ENCODE measurements around the gene RAB3GAP2. TPM values are rescaled to one million over a fixed set of nuclear protein-coding genes. Genes with fewer than 3 reads are reported as not detected.

The RAB3GAP2 gene
- total and polyA plus RNA-seq, 10 of the 15 experiments (the other 5 are each of a cell fraction or from before 2014, with no cell fraction given): 11.9 to 51.1 (median 24.4) TPM

- no TSS peak for BruUV-seq (replicated peaks)
- Histone ChIP-seq H3K4me2 (ENCODE audit: control insufficient read depth, insufficient read depth) (no peak overlapping the region), H3K79me2 (ENCODE audit: control insufficient read depth, insufficient read depth, low read length) (no peaks in the 10 kb centered on the region), H3K36me3 (ENCODE audit: control insufficient read depth in 2 of 2, insufficient read depth in 2 of 2, low read length in 1 of 2) (peaks cover 3 to 19% of the 10 kb centered on the region in 2 experiments; a peak in 3 of 4 replicates), H2AFZ (ENCODE audit: control insufficient read depth, low read depth, low read length) (no peak overlapping the region), H3K27ac (ENCODE audit: control insufficient read depth, insufficient read depth) (no peak overlapping the region), H3K9me3 (replicated peaks; ENCODE audit: control insufficient read depth, insufficient read depth, low read length) (no peaks in the 10 kb centered on the region), H3K27me3 (replicated peaks in 1 of 2; ENCODE audit: control insufficient read depth in 2 of 2, insufficient read depth in 2 of 2, low read length in 1 of 2) (no peaks in the 10 kb centered on the region), H3K4me1 (ENCODE audit: control insufficient read depth, insufficient read depth, low read length) (no peaks in the 10 kb centered on the region), H3K9ac (ENCODE audit: control insufficient read depth, insufficient read depth, low read length) (no peak overlapping the region), H3K4me3 (no peak overlapping the region), H4K20me1 (ENCODE audit: control insufficient read depth, insufficient read depth) (no peaks in the 10 kb centered on the region)
- WGBS (ENCODE audit: insufficient coverage, insufficient replicate concordance, low lambda C conversion rate, missing lambda C conversion rate): 94% methylated on average over 2 of the region's 2 CpGs
- ChIA-PET RAD21 (ENCODE audit: unreplicated experiment) (interaction anchor here (0.7 kb wide), 1 partner anchor 166 kb away, joined by 3 read pairs; no protein-coding TSS in a partner anchor), SMC1A (ENCODE audit: uncharacterized antibody, unreplicated experiment) (interaction anchor here (1.0 kb wide), 1 partner anchor 9 kb away, joined by 3 read pairs; no protein-coding TSS in a partner anchor), POLR2A (no interaction called here), CTCF (interaction anchor here (0.6 to 0.8 kb wide), 2 partner anchors 23 to 141 kb away, joined by 3 read pairs; no protein-coding TSS in a partner anchor)
- intact Hi-C loops (cut with micrococcal nuclease; ENCODE audit: unreplicated experiment) (no loop called here), in situ Hi-C loops (cut with MboI) (no loop called here)
- FAIRE-seq (no peak), DNase-seq (ENCODE audit: low read depth, low spot score) (no peak), ATAC-seq (no peak)
- TF ChIP-seq SIN3A (IDR thresholded peaks at IDR 0.05; ENCODE audit: low read depth, low read length) (no peak), CHD2 (IDR thresholded peaks at IDR 0.05; ENCODE audit: borderline replicate concordance, low read depth, low read length) (no peak), SMAD1 (IDR thresholded peaks at IDR 0.05; ENCODE audit: low read depth, partially characterized antibody) (no peak), CEBPB (IDR thresholded peaks at IDR 0.05; ENCODE audit: borderline replicate concordance in 1 of 2, low read depth in 2 of 2, low read length in 2 of 2) (no peak), ZNF687 (IDR thresholded peaks at IDR 0.05) (no peak), RBBP5 (conservative IDR thresholded peaks at IDR 0.05) (no peak), RAD21 (IDR thresholded peaks at IDR 0.05; ENCODE audit: insufficient read depth, low read depth, low read length) (no peak), JUND (IDR thresholded peaks at IDR 0.05; ENCODE audit: low read depth, low read length) (no peak), GATAD2B (conservative IDR thresholded peaks at IDR 0.05; ENCODE audit: low read depth) (no peak), CREM (IDR thresholded peaks at IDR 0.05; ENCODE audit: low read depth) (no peak), EP300 (IDR thresholded peaks at IDR 0.05; ENCODE audit: borderline replicate concordance in 1 of 2, control insufficient read depth in 1 of 2, low read depth in 2 of 2, low read length in 2 of 2) (no peak), RFX5 (IDR thresholded peaks at IDR 0.05; ENCODE audit: low read depth, low read length) (no peak), NFXL1 (IDR thresholded peaks at IDR 0.05; ENCODE audit: borderline replicate concordance) (no peak), E2F8 (IDR thresholded peaks at IDR 0.05; ENCODE audit: low read depth, partially characterized antibody) (no peak), LARP7 (IDR thresholded peaks at IDR 0.05) (no peak), SMAD5 (IDR thresholded peaks at IDR 0.05; ENCODE audit: low read depth) (no peak), PML (IDR thresholded peaks at IDR 0.05; ENCODE audit: low read length) (no peak), CBX3 (IDR thresholded peaks at IDR 0.05; ENCODE audit: borderline replicate concordance, low read depth) (no peak)
Measured at GRCh38 chr1:220164517-220164916, 107.7 kb downstream of the RAB3GAP2 start.
